ENCODE results near the gene CACNB1. TPM values are rescaled to one million over a fixed set of nuclear protein-coding genes. Genes with fewer than 3 reads are reported as not detected.

The CACNB1 gene
- total and polyA plus RNA-seq, 2 of the 13 experiments (the other 11 are each of a cell fraction or from before 2014, with no cell fraction given), result 0.75 to 1.5 TPM

DNA sequence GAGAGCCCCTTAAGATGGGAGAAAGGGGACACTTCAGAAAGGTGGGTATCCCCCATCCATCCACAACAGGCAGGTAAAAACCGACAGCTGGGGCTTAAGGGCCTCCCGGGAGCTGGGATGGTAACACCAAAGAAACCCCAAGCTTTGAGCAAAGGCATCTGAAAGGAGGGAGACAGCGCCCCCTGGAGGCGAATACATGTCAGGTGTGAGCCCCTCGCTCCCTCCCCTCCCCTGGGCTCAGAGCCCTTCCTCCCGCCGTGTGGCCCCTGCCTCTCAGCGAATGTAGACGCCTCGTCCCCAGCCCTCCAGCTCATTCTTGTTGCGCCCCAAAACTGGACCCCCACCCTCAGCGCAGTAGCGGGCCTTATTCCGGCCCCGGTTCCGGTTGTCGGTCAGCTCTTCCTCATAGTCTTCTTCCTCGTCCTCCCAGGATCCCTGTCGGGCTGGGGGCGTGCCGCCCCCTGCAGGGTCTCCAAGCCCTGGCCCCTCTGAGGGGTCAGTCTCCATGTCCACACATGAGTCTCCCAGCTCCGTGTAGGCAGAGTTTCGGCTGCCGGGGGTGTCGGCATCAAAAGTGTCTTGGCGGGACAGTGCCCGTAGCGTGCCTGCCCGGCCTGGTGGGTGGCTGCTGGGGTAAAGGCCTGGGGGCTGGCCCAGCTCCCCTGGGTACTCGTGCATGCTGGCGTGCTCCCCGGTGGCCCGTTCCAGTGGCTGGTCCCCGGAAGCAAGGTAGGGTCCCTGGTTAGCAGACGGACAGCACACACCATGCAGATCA is 22.4 kb downstream of the CACNB1 start (continued):
- no peak for TF ChIP-seq CCDC6 (CRISPR knock-in tag; IDR thresholded peaks at IDR 0.05)
- TF ChIP-seq ATM (IDR thresholded peaks at IDR 0.05; ENCODE audit: borderline replicate concordance), result no peak
- TF ChIP-seq ZSCAN30 (CRISPR knock-in tag; IDR thresholded peaks at IDR 0.05), result no peak
- TF ChIP-seq, protein P1, sequence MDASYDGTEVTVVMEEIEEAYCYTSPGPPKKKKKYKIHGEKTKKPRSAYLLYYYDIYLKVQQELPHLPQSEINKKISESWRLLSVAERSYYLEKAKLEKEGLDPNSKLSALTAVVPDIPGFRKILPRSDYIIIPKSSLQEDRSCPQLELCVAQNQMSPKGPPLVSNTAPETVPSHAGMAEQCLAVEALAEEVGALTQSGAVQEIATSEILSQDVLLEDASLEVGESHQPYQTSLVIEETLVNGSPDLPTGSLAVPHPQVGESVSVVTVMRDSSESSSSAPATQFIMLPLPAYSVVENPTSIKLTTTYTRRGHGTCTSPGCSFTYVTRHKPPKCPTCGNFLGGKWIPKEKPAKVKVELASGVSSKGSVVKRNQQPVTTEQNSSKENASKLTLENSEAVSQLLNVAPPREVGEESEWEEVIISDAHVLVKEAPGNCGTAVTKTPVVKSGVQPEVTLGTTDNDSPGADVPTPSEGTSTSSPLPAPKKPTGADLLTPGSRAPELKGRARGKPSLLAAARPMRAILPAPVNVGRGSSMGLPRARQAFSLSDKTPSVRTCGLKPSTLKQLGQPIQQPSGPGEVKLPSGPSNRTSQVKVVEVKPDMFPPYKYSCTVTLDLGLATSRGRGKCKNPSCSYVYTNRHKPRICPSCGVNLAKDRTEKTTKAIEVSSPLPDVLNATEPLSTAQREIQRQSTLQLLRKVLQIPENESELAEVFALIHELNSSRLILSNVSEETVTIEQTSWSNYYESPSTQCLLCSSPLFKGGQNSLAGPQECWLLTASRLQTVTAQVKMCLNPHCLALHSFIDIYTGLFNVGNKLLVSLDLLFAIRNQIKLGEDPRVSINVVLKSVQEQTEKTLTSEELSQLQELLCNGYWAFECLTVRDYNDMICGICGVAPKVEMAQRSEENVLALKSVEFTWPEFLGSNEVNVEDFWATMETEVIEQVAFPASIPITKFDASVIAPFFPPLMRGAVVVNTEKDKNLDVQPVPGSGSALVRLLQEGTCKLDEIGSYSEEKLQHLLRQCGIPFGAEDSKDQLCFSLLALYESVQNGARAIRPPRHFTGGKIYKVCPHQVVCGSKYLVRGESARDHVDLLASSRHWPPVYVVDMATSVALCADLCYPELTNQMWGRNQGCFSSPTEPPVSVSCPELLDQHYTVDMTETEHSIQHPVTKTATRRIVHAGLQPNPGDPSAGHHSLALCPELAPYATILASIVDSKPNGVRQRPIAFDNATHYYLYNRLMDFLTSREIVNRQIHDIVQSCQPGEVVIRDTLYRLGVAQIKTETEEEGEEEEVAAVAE (CRISPR knock-in tag; IDR thresholded peaks at IDR 0.05; ENCODE audit: borderline replicate concordance), result no peak
- TF ChIP-seq ZNF12 (CRISPR knock-in tag; IDR thresholded peaks at IDR 0.05), result no peak
- no peak for TF ChIP-seq HOXD1 (CRISPR knock-in tag; IDR thresholded peaks at IDR 0.05)
- no peak for TF ChIP-seq KLF16 (CRISPR knock-in tag; IDR thresholded peaks at IDR 0.05)
- 0 out of 2 replicates have a peak, but pooled peaks have one; percentile 47 for TF ChIP-seq KDM3A (CRISPR knock-in tag; IDR thresholded peaks at IDR 0.05; ENCODE audit: low read depth)
- TF ChIP-seq, protein P2, sequence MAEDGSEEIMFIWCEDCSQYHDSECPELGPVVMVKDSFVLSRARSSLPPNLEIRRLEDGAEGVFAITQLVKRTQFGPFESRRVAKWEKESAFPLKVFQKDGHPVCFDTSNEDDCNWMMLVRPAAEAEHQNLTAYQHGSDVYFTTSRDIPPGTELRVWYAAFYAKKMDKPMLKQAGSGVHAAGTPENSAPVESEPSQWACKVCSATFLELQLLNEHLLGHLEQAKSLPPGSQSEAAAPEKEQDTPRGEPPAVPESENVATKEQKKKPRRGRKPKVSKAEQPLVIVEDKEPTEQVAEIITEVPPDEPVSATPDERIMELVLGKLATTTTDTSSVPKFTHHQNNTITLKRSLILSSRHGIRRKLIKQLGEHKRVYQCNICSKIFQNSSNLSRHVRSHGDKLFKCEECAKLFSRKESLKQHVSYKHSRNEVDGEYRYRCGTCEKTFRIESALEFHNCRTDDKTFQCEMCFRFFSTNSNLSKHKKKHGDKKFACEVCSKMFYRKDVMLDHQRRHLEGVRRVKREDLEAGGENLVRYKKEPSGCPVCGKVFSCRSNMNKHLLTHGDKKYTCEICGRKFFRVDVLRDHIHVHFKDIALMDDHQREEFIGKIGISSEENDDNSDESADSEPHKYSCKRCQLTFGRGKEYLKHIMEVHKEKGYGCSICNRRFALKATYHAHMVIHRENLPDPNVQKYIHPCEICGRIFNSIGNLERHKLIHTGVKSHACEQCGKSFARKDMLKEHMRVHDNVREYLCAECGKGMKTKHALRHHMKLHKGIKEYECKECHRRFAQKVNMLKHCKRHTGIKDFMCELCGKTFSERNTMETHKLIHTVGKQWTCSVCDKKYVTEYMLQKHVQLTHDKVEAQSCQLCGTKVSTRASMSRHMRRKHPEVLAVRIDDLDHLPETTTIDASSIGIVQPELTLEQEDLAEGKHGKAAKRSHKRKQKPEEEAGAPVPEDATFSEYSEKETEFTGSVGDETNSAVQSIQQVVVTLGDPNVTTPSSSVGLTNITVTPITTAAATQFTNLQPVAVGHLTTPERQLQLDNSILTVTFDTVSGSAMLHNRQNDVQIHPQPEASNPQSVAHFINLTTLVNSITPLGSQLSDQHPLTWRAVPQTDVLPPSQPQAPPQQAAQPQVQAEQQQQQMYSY (CRISPR knock-in tag; IDR thresholded peaks at IDR 0.05), result no peak
- TF ChIP-seq, protein P3, sequence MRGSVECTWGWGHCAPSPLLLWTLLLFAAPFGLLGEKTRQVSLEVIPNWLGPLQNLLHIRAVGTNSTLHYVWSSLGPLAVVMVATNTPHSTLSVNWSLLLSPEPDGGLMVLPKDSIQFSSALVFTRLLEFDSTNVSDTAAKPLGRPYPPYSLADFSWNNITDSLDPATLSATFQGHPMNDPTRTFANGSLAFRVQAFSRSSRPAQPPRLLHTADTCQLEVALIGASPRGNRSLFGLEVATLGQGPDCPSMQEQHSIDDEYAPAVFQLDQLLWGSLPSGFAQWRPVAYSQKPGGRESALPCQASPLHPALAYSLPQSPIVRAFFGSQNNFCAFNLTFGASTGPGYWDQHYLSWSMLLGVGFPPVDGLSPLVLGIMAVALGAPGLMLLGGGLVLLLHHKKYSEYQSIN (CRISPR knock-in tag; IDR thresholded peaks at IDR 0.05; ENCODE audit: borderline replicate concordance), result no peak
- TF ChIP-seq KLF9 (CRISPR knock-in tag; IDR thresholded peaks at IDR 0.05; ENCODE audit: low read depth), result no peak
- TF ChIP-seq TBX2 (CRISPR knock-in tag; IDR thresholded peaks at IDR 0.05; ENCODE audit: borderline replicate concordance), result no peak
- TF ChIP-seq, protein P4, sequence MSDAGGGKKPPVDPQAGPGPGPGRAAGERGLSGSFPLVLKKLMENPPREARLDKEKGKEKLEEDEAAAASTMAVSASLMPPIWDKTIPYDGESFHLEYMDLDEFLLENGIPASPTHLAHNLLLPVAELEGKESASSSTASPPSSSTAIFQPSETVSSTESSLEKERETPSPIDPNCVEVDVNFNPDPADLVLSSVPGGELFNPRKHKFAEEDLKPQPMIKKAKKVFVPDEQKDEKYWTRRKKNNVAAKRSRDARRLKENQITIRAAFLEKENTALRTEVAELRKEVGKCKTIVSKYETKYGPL (CRISPR knock-in tag; IDR thresholded peaks at IDR 0.05), result no peak
- TF ChIP-seq GPN1 (CRISPR knock-in tag; IDR thresholded peaks at IDR 0.05; ENCODE audit: borderline replicate concordance), result no peak
- TF ChIP-seq RFX3 (CRISPR knock-in tag; IDR thresholded peaks at IDR 0.05), result no peak
- no peak for TF ChIP-seq MAFG (CRISPR knock-in tag; IDR thresholded peaks at IDR 0.05)
- TF ChIP-seq DNMT1 (CRISPR knock-in tag; IDR thresholded peaks at IDR 0.05), result no peak
- no peak for TF ChIP-seq ZNF160 (CRISPR knock-in tag; IDR thresholded peaks at IDR 0.05)
- TF ChIP-seq ZNF350 (CRISPR knock-in tag; IDR thresholded peaks at IDR 0.05; ENCODE audit: borderline replicate concordance, low read depth), result no peak
- no peak for TF ChIP-seq HOXA3 (CRISPR knock-in tag; IDR thresholded peaks at IDR 0.05)
- TF ChIP-seq NR3C1 (CRISPR knock-in tag; IDR thresholded peaks at IDR 0.05), result no peak
